ENCODE data around the gene KRTAP5-7.
"Not testable (repeated sequence)": the region's sequence is repeated elsewhere in the genome, so short reads cannot be mapped to it uniquely, and the experiment has no call there.

KRTAP5-7 gene, protein sequence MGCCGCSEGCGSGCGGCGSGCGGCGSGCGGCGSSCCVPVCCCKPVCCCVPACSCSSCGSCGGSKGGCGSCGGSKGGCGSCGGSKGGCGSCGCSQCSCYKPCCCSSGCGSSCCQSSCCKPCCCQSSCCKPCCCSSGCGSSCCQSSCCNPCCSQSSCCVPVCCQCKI

DNA sequence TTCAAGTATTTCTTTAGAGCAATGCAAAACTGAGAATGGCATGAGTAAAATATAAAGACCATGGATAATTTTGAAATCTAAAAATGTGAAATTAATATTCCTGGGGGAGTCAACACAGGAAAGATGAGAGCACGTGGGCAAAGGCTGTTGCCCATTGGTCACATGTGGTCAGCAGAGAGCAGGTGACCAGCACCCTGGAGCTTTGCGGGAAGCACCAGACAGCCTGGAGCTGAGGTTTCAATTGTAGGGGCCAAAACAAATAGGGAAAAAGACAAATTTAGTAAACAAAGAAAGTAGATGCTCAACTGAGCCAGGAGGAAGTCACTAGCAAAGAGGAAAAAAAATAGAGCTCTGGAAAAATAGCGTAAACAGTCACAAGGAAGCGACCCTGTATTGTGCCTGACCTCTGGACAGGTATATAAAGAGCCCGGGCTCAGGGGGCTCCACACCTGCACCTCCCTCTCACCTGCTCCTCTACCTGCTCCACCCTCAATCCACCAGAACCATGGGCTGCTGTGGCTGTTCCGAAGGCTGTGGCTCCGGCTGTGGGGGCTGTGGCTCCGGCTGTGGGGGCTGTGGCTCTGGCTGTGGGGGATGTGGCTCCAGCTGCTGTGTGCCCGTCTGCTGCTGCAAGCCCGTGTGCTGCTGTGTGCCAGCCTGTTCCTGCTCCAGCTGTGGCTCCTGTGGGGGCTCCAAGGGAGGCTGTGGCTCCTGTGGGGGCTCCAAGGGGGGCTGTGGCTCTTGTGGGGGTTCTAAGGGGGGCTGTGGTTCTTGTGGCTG lies at the start of gene KRTAP5-7:
KRTAP5-7 (plus strand) TSS at position 472 of the 780 bp plus-strand sequence; CDS start at position 506, 34 bp downstream.
- not testable (repeated sequence) for DNase-seq

DNA sequence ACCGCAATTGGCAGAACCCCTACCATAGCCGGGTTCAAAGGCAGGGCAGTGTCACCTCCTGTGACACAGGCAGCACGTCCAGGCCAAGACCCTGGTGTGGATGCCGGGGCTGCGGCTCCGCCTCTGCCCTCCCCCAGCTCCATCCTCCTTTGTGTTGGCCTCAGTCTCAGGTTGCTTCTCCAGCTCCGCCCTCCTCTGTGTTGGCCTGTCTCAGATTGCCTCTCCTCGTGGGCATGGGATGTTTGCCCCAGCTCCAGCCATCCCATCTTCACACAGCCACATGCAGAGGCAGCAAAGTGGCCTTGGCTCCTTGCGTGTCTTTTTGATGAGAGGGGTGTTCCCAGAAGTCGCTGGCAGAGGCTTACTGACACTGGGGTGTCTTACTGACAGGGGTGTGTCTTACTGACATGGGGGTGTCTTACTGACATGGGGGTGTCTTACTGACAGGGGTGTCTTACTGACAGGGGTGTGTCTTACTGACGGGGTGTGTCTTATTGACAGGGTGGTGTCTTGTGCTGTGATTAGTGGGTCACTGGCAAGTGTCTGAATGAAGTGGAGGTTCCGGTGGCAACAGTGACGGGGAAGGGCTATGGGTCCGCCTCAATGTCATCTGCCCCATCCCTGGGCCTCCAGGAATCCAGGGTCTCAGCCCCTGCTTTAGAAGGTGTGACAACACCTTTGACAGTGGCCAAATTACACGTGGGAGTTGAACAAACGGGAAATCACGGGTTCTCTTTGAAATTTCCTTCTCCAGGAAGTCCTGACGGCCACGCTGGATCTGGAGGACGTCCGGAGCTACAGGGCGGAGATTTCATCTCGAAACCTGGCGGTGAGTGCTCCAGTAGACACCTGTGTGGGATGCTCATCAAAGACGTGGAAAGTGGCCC lies 49.2 kb upstream of the KRTAP5-7 start:
- DNase-seq = no peak

DNA sequence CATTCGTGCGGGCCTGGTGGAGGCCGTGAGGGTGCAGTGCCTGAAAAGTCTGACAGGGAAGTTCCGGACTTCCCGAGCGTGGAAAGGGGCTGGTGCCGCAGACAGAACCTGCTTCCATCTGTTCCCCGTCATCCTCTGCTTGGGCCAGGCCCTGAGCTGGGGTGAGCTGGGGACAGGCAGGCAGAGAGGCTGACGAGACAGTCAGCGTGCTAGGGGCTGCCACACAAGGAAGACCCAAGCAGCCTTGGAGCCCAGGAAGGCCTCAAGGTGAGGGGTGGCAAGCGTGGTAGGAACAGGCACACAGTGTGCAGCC lies 48.6 kb upstream of the KRTAP5-7 start:
- DNase-seq = no peak

DNA sequence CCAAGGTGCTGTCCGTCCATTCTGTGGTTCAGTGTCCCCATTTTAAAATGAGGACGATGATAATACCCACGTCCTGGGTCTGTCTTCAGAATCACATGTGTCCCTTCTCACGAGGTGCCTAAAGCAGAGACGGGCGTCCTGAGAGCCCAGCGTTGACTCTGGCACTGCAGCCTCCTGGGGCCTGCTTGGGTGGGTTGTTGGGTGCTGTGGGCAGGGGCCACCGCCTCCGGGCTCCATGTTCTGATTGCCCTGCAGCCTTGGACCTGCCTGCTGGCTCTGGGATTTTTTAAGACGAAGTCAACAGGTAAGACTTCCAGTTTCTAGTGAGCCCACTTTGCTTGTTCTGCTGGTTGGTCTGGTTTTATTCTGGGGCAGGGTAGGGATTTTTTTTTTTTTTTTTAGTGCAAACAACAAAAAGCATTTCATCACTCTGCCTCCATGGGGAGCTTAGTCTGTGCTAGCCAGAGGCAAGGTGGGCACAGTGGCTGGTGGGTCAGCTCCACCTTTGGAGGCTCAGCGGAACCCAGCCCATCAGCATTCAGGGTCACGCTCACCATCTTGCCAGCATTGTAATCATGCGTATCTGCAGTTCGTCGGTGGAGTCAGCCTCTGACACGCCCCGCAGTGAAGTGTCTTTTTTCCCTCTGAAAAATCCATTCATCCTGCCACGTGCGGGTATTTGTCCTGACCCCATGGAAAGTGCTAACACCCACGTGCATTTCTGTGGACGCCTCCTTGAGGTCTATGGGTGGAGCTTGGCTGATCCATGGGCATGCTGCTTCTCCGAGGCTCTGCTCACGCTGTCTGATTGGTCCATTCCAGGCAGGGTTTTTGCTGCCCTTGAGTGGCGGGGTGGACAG lies 45.7 kb upstream of the KRTAP5-7 start:
- no peak for DNase-seq

DNA sequence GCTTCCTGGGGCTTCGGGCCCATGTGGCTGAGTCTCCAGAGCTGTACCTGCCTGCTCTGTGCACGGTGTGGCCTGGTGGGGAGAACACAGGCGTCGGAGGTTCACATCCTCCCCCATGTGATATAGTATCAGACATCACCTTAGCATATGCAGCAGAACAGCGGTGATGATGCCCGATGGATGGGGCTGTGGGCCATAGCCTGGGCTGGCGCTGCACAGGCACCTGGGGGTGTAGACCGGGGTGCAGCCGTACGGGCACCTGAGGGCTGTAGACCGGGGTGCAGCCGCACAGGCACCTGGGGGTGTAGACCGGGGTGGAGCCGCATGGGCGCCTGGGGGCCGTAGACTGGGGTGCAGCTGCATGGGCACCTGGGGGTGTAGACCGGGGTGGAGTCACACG lies 44.9 kb upstream of the KRTAP5-7 start:
- DNase-seq = no peak

DNA sequence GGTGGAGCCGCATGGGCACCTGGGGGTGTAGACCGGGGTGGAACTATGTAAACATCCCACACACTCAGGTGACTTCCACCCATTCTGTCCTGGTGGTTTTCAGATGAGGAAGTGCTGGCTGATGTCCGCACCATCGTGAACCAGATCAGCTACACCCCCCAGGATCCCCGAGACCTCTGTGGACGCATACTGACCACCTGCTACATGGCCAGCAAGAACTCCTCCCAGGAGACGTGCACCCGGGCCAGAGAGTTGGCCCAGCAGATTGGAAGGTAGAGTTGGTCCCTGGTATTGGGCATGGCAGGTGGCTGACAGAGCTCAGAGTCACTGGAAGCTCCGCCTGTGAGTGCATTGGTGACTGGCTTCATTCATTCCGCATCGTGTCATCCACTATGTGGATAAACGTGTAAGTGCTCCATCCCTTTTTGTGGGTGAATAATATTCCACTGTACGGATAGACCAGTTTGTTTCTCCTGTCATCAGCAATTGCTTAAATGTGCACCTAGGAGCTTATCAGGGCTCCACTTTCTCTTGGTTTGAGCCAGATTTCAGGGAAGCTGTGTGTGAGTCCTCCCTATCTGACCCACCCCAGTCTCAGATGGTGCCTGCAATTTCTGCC lies 44.2 kb upstream of the KRTAP5-7 start:
- no peak for DNase-seq

DNA sequence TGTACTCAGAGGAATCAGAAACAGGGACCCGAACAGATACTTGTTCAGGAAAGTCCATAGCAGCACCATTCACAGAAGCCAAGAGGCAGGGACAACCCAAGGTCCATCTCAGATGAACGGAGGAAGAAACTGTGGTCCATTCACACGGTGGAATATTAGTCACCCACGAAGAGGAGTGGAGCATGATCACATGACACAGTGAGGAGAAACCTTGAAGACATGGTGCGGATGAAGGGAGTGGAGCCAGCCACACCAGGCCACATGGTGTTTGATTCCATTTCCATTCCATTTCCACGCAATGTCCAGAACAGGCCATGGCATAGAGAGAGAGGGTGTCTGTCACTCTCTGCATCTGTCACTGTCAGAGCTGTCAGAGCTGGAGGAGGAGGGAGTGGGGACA lies 43.4 kb upstream of the KRTAP5-7 start:
- no peak for DNase-seq

DNA sequence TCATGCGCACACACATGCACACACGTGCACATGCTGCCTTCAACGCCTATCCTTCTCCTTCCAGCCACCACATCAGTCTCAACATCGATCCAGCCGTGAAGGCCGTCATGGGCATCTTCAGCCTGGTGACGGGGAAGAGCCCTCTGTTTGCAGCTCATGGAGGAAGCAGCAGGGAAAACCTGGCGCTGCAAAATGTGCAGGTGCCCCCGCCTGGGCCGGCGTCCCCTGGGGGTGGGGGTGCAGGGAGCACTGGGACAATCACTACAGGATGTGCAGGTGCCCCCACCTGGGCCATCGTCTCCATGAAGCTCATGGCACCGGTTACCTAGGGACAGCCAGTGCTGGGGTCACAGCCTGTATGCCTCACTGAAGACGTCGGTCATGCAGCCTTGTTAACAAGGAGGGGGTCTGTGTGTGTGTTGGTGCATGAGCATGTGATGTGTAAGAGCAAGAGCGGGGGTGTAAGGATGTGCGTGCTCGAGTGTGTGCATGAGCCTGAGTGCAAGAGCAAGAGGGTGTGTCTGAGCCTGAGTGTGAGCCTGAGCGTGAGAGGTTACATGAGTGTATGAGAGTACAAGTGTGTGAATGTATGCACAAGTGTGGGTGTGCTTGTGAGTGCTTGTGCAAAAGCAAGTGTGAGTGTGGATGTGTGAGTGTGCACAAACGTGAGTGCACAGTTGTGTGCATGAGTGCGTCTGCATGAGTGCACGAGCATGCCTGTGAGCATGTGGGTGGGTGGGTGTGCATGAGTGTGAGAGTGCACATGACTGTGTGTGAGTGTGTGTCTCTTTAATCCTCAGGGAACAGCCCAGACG lies 42.6 kb upstream of the KRTAP5-7 start:
- DNase-seq = no peak

DNA sequence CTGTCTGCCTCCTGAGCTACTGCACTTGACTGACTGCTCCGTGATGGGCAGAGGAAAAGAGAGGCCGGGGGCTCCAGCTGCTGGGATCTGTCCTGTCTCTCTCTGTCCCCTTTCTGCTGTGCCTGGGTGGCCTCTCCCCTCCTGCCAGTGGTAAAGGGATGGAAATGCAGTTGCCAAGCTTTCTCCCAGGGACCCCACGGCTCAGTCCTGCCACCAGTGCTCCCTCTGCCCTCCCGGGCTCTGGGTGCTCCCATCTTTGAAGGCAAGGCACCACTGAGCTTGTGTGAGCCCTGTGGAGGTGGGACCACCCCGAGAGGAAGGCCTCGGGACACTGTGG lies 42.0 kb upstream of the KRTAP5-7 start:
- DNase-seq = no peak

DNA sequence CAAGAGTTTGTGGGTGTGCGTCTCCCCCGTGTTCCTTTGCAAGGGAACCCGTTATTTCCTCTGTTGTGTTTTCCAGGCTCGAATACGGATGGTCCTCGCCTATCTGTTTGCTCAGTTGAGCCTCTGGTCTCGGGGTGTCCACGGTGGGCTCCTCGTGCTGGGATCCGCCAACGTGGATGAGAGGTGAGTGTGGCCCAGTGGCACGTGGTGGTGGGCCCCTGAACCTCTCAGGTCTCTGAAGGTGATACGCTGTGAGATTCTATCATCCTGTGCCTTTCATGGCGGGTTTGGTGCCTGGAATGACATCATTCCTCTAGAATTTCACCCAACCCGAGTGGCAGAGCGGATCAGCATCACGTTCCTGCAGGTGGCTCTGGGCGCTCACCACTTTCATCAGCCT lies 41.6 kb upstream of the KRTAP5-7 start:
- no peak for DNase-seq

DNA sequence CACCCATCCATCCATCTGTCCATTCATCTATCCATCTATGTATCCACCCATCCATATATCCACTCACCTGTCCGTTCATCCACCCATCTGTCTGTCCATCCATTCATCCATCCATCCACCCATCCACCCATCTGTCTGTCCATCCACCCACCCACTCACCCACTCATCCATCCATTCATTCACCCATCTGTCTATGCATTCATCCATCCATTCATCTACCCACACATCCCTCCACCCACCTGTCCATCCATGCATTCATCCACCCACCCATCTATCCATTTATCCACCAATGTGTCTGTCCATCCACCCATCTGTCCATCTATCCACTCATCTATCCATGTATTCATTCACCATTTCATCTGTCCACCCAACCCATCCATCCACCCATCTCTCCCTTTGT lies 40.7 kb upstream of the KRTAP5-7 start:
- no peak for DNase-seq

DNA sequence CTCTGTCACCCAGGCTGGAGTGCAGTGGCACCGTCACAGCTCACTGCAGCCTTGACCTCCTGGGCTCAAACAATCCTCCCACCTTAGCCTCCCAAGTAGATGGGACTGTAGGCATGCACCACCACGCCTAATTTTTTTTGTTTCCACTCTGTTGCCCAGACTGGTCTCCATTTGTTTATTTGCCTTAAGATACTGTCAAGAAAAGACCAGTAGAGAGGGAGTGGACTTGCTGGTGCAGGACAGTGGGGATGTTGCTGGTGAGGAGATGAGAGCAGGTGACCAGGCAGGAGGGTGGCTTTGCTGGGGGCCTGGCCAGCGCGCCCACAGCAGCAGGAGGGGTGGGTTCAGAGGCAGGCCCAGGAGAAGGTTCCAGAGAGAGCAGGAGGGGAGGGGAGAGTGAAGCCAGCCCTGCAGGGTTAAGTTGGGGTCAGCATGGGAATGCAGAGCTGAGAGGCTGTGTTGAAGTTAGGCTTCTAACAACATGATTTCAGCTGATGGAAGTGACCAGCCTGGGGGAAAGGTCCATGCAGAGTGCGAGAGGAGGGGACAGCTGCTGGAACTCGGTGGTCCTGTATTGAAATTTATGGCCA lies 38.3 kb upstream of the KRTAP5-7 start:
- no peak for DNase-seq

DNA sequence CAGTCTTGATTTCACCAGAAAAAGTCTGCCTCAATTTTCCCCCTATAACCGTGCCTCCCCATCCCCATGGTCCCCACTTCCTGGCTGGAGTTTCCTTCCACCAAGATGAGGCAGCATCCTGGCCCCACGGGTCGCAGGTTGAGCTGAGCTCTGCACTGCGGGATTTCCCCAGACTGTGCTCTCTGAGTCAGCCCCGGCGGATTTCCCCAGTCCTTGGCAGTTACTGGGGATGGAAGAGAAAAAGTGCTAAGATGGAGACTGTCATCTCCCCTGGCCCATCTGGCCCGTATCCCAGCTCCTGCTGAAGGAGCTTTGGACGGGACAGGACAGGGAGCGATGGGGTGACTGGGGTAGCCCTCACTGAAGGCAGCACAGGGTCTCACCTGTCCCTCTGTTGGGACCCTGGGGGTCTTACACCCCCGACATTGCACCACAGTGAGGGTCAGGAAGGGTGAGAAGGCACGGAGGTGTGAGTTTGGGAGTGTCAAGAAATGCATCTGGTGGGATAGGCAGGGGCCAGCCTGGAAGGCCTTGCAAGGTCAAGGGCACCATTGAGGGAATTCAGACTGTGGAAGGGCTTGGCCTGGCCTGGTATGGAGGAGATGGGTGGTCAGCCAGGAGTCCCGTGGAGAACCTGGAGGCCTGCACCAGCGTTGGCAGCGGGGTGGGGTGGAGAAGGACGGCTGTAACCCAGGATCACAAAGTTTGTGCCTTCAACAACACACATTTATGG lies 37.6 kb upstream of the KRTAP5-7 start:
- DNase-seq = peak; percentile 5

DNA sequence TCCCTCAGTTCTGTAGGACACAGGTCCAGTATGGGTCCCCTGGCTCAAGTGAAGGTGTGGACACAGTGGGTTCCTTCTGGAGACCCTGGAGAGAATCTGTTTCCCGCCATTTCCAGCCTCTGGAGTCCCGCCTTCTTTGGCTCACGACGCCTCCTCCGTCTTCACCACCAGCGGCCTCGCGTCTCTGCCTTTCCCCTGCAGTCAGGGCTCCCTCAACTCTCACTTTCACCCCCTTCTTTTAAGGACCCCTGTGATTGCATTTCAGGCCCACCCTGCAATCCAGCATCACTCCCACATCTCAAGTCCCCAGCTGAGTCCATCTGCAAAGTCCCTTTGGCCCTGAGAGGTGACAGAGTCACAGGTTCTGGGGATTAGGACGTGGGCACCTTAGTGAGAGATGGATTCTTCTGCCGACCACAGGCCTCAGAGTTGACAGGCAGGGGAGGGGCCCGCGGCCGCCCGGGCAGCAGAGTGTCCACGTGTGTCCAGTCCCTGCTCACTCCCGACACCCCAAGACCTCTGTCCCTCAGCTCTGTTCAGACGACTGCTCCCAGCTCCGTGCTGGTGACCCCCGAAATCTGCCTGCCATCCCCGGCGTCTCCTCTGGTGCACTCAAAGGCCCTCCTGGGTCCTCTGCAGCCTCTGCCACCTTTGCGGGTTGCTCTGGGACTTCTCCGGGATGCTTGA lies 36.9 kb upstream of the KRTAP5-7 start:
- no peak for DNase-seq

DNA sequence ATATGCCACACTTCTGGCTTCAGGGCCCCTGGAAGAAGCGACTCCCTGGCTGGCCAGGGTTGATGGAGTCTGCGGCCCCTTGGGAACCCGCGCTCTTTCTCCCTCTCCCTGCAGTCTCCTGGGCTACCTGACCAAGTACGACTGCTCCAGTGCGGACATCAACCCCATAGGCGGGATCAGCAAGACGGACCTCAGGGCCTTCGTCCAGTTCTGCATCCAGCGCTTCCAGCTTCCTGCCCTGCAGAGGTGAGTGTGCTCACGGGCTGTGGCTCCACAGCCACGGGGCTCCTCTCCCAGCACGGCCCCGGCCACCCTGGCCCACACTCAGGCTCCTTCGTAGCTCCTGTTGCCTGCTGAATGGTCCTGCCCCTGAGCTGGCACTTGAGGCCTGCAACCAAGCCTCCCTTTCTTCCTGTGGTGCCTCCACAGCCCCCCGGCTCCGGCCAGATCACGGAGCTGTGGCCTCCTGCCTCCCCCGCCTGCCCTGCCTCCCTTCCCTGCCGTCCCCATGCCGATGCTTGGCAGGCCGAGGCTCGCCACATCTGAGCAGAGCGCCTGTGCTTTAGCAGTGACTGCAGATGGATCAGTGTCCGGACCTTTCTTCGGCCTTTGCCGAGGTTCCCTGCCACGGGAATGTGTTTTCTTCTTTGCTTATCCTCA lies 36.2 kb upstream of the KRTAP5-7 start:
- no peak for DNase-seq

DNA sequence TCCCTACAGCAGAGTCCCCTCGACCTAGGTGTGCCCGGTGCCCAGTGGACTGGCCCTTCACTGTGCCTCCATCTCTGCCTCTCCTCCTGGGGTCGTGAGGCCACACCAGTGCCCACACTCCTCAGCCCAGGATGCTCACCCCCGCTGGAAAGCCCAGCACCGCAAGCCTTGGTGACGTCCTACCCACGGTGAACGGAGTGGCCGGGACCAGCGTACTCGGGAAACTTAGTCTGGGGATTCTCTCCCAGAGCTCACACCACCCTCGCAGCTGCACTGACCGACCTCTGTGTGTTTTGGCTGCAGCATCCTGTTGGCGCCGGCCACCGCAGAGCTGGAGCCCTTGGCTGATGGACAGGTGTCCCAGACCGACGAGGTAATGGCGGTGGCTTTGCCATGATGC lies 35.5 kb upstream of the KRTAP5-7 start:
- no peak for DNase-seq

DNA sequence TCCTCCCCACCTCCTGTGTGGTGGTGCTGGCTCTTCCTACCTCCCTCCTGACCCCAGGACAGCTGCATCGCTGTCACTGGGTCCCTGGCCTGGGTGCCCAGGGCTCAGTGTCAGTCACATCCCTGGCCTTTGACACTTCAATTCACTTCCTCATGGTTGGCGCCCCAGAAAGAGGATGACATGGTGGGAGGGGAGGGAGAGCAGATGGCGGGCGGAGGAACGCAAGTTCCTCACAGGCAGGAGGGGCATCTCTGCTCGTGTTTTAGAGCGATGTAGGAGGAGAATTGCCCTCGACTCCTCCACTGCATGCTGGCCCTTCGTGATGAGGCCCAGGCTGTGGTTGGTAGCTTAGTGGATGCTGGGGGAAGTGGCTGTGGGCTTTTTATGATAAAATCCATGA lies 35.1 kb upstream of the KRTAP5-7 start:
- no peak for DNase-seq

DNA sequence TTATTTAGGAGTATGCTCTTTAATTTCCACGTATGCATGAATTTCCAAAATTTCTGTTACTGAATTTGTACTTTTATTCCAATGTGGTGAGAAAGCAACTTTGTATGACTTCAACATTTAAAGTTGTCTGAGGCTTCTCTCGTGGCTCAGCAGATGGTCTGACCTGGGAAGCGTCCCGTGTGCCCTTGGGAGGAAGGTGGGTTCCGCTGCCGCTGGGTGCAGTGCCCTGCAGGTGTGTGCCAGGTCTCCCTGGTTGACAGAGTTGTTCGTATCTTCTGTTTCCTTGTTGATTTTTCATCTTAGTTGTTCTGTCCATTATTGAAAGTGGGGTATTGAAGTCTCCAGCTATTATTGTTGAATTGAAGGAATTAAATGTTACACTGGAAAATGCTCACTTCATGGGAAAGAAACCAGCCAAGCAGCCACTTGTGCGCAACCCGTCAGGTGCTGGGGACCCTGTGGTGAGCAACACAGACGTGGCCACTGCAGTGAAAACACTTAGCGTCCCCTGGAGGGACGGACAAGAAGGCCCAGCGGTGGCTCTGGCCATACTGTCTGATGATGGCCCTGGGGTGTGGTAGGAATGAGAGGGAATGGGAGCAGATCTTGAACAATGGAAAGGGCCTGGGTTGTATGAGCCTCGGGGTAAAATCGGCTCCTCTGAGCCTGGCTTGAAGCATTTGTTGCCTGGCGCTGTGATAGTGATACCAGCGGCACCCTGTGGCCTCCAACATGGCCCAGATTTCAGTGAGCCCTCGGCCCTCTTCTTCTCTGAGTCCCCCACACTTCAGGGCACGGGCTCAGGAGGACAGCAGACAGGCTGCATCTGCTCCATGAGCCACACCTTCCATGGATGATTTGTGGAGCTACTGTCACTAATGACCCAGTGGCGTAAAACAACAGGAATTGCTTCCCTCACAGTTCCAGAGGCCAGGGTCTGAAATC lies 31.5 kb upstream of the KRTAP5-7 start:
- DNase-seq = no peak

Measured in activated CD4-positive, alpha-beta T cell treated with anti-CD3 and anti-CD28 coated beads for 1 hour (primary cell).